ENCODE results near the gene CENPB.
"Not testable (repeated sequence)": the region's sequence is repeated elsewhere in the genome, so short reads cannot be mapped to it uniquely, and the experiment has no call there.

Gene CENPB

DNA sequence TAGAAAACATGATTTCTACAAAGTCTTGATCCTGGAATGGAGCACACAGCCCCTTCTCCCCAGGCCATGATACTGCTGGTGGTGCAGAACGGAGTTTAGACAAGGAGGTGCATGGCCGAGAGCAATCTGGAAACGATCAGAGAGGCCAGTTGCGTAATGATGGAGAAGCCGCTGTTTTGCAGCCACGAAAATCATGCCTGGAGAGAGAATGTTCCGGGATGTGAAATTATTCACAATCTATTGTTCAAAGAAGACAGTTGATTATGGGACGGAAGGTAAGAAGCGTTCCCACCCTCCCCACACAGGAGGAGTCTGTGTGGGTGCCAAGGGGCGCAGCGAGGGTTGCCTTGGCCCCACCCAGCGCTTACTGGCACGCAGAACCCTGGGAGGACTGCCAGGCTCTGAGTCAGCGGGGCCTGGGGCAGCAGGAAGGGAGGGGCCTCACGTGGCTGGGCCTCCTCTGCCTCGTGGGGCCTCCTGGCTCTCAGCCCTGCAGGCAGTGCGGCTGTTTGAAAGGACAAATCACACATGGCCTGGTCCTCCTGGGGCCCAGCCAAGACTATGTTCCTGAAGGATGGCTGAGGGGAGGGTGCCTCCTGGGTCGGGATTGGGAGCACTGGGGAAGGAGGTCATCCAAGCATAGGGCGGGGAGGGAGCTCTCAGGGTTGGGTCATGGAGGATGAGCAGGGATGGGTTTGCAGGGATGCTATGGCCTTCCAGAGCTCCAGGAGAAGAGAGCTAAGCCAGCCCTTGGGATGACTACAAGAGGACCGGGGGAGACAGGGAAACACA lies 25.1 kb upstream of the CENPB start:
- DNase-seq, result peak; percentile 86

- DNase-seq, result no peak
These were observed 22.0 kb upstream of the CENPB start for GRCh38 chr20:3808544-3808943.

GRCh38 chr20:3804781-3805180 lies 18.2 kb upstream of the CENPB start:
- no peak for DNase-seq

- DNase-seq, result no peak
These were observed 17.8 kb upstream of the CENPB start for GRCh38 chr20:3804254-3804751.

DNA sequence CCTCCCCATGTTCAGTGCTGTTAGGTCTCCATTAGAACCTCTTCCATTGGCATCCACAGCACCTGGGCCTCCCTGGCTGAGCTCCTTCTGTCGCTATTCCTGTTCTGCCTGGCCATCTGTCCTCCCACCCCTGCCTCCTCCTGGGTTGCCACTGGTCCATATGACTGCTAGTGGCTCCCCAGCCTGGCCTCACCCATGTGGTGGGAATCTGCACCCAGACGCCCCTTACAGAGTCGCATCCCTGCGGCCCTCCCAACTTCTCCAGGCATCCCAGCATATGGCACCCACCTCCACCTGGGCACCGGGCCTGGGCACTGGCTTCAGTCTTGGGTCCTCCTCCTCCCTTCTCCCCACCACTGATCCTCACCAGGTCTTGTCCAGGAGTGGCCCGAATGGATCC lies 17.3 kb upstream of the CENPB start:
- no peak for DNase-seq

DNA sequence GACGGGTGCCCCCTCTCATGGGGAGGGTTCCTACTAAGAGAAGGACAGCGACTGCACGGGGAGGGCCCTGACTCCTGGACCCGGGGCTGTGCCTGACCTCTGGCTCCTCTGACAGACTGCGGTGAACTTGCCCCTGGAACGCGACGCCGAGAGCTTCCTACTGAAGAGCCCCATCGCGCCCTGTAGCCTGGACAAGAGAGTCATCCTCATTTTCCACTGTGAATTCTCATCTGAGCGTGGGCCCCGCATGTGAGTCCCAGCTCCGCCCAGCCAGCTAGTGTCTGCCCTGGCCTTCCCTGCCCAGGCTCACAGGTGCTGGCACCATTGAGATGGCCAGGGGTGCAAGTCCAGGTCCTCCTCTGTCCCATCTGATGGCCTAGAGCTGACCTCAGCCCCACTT lies 16.7 kb upstream of the CENPB start:
- DNase-seq, result no peak

GRCh38 chr20:3802524-3803239 lies 16.1 kb upstream of the CENPB start:
- no peak for DNase-seq

DNA sequence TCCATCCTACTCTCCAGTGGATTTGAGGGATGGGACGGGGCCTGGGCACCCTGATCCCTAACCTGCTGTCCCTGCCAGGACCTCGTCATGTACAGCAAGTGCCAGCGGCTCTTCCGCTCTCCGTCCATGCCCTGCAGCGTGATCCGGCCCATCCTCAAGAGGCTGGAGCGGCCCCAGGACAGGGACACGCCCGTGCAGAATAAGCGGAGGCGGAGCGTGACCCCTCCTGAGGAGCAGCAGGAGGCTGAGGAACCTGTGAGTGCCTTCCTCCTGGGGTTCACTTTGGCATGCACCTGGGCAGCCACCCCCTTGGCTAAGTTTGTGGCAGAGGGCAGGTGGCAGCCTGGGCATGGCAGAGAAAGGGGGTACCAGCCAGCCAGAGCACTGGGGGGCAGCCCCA lies 15.3 kb upstream of the CENPB start:
- no peak for DNase-seq

DNA sequence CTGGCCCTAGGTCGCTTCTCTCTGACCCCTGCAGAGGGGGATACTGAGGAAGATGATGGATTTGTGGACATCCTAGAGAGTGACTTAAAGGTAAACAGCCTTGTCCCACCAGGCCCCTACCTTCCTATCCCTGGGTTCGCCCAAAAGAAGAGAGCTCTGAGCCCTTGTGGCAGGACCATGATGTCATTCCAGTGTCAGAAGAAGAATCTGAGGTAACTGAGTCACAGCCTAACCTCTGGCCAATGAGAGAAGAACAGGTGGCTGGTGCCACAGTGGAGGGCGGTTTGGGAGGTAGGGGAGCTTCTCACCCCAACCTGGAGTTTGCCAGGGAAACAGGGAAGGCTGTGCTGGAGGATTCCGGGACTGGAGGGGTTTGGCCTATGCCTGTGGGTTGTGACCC lies 14.8 kb upstream of the CENPB start:
- no peak for DNase-seq

GRCh38 chr20:3800878-3801260 lies 14.3 kb upstream of the CENPB start:
- DNase-seq, result no peak

- no peak for DNase-seq
These were observed 13.8 kb upstream of the CENPB start for GRCh38 chr20:3800256-3800877.

DNA sequence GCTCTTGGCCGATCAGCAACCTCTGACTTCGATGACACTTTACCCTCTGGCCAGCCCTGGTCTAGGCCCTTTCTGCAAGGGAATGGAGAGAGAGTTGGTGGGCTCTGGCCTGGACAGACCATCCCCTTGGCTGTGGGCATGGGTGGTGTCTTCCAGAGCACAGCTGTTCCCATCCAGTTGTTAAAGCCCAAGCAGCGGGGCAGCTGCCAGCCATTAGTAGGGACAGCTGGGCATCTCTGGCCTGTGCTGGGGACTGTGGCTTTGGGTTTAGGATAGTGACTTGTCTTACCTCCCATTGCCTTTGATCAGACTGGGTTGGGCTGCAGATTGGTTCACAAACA lies 12.3 kb upstream of the CENPB start:
- DNase-seq, result no peak

GRCh38 chr20:3798373-3798768 lies 11.8 kb upstream of the CENPB start:
- no peak for DNase-seq

GRCh38 chr20:3797592-3798372 lies 11.2 kb upstream of the CENPB start:
- DNase-seq, result no peak

- no peak for DNase-seq
These were observed 10.6 kb upstream of the CENPB start for GRCh38 chr20:3797226-3797545.

DNA sequence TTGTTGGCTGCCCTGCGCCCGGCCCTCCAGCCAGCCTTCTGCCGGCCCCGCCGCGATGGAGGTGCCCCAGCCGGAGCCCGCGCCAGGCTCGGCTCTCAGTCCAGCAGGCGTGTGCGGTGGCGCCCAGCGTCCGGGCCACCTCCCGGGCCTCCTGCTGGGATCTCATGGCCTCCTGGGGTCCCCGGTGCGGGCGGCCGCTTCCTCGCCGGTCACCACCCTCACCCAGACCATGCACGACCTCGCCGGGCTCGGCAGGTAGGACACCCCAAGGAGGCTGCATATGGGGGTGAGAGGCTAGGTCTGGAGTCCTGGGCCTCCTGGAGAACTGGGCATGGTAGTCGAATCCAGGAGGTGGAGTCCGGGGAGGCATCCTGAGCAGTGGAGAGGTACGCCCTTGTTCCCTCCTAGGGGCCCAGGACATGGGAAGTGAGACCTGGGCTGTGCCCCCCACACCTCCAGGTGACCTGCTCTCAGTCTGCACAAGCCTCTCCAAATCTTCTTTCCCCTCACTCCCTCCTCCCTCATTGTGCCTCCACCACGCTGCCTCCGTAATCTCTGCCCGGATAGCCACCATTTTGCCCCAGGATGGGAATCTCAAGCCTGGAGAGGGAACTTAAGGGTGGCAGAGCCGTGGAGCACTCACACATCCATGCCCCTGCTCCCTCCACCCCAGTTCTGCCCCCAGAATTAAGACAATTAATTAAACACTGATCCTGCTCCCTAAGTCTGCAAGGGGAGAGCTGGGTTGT lies 10.1 kb upstream of the CENPB start:
- DNase-seq, result no peak

DNA sequence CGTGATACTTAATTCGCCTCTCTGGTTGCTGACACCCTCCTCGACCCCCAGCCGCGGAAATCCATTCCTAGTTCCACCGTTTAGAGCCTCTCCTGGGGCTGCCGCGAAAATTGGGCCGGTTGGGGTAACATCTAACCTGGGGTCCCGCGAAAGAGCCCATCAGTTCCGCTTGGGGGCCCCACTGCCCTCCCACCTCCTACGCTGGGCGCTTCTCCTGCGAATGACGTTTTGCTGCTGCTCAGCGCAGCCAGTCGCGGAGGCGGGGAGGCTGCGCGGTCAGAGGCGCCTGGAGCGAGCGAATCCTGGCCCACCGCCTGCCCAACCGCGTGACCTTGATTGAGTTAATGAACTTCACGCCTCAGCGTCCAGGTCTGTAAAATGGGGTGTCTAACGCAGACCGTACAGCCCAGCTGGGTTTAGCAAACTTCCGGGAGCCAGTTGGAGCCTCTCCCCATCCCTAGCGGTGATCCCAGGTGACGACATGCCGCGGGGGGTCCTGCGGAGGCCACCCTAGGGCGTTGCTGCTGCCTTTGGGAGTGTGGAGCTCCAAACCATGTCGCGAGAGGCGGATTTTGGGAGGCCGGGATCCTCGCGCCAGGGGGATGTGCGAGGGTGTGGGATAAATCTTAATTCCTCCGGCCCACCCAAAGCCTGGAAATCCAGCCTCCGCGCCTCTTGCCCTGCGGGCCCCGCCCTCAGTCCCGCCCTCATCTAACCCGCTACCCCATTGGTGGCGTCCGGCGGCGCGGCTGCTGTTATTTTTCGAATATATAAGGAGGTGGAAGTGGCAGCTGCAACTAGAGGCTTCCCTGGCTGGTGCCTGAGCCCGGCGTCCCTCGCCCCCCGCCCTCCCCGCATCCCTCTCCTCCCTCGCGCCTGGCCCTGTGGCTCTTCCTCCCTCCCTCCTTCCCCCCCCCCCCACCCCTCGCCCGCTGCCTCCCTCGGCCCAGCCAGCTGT lies 9.2 kb upstream of the CENPB start, which contains the start of gene CDC25B:
Gene CDC25B, plus strand, starts transcription at position 800 of the 958 bp plus-strand sequence. CDS start 222 bp downstream, outside the sequence.
- DNase-seq, result peak; percentile 78

DNA sequence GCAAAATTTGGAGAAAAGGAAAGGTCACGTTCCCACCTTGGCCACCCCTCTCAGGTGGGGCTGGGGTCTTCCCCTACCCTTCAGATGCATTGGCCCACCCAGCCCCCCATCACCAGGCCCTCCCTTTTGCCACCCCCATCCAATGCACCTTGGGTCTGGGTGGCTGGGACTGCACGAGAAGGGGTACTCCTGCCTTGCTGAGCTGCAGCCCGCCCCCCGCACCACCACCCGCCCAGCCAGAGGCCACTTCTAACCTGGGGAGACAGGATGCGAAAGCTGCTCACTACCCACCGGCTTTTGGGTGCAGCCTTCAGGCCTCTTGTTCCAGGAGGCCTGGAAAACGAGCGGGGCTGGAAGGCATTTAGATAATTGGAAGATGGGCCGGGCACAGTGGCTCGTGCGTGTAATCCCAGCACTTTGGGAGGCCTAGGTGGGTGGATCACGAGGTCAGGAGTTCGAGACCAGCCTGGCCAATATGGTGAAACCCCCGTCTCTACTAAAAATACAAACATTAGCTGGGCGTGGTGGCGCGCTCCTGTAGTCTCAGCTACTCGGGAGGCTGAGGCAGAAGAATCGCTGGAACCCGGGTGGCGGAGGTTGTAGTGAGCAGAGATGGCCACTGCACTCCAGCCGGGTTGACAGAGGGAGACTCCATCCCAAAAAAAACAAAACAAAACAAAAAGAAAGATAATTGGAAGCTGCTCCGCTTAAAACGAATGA lies 8.3 kb upstream of the CENPB start:
- no peak for DNase-seq

GRCh38 chr20:3794168-3794567 lies 7.6 kb upstream of the CENPB start:
- not testable (repeated sequence) for DNase-seq

DNA sequence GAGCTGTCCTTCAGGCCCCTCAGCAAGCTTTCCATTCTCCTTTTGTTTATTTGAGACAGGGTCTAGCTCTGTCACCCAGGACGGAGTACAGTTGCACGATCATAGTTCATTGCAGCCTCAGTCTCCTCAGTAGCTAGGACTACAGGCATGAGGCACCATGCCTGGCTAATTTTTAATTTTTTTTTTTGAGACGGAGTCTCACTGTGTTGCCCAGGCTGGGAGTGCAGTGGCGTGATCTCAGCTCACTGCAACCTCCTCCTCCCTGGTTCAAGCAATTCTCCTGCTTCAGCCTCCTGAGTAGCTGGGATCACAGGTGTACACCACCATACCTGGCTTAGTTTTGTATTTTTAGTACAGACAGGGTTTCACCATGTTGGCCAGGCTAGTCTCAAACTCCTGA lies 2.7 kb upstream of the CENPB start:
- not testable (repeated sequence) for DNase-seq
